ENCODE results near the gene ELAPOR1.

GRCh38 chr1:109084563-109085517 lies 29.1 kb upstream of the ELAPOR1 start:
- TF ChIP-seq CTCF (IDR thresholded peaks at IDR 0.05; ENCODE audit: low read length) (no peak), EZH2 (IDR thresholded peaks at IDR 0.05; ENCODE audit: borderline replicate concordance, low read length) (no peak)
